OCI-LY1 (cell line): ENCODE data around the gene SUPT3H.

Experiments
- H2AFZ ChIP-seq: fragments of 200-600 bp; sonication (generic), shearing (Covaris generic); 2 replicates; pipeline ENCODE4 v1.6.0; 2014; ENCODE audit warnings: antibody characterized with exemption, mild to moderate bottlenecking, low read length
- H3F3A ChIP-seq: fragments of 200-600 bp; sonication (generic), shearing (Covaris generic); 2 replicates; pipeline ENCODE4 v1.6.0; 2014; ENCODE audit warnings: mild to moderate bottlenecking, antibody characterized with exemption, low read length, moderate library complexity; ENCODE audit not compliant: insufficient read depth
- H3K27ac ChIP-seq: fragments of 200-600 bp; sonication (generic); 2 replicates; pipeline ENCODE4 v1.5.1; 2014; ENCODE audit warnings: low read length, mixed run types, mild to moderate bottlenecking, low read depth; ENCODE audit not compliant: poor library complexity, severe bottlenecking
- H3K27me3 ChIP-seq: fragments of 200-600 bp; sonication (generic); 2 replicates; pipeline ENCODE4 v1.6.0; 2014; ENCODE audit warnings: antibody characterized with exemption, mild to moderate bottlenecking, low read length, moderate library complexity; ENCODE audit not compliant: insufficient read depth
- H3K36me3 ChIP-seq: fragments of 200-600 bp; sonication (generic); 2 replicates; pipeline ENCODE4 v1.6.1; 2014; ENCODE audit warnings: mild to moderate bottlenecking, antibody characterized with exemption, low read length, moderate library complexity, mixed read lengths; ENCODE audit not compliant: insufficient read depth
- H3K4me1 ChIP-seq: fragments of 200-600 bp; sonication (generic); 2 replicates; pipeline ENCODE4 v1.5.1; 2014; ENCODE audit warnings: mild to moderate bottlenecking, low read length, moderate library complexity; ENCODE audit not compliant: insufficient read depth, severe bottlenecking
- H3K4me2 ChIP-seq: fragments of 200-600 bp; sonication (generic), shearing (Covaris generic); 2 replicates; pipeline ENCODE4 v1.6.1; 2014; ENCODE audit warnings: low read length
- H3K4me3 ChIP-seq: fragments of 200-600 bp; sonication (generic); 2 replicates; pipeline ENCODE4 v1.5.1; 2014; ENCODE audit warnings: low read length, low read depth, mild to moderate bottlenecking, mixed read lengths; ENCODE audit not compliant: poor library complexity, severe bottlenecking
- H3K79me2 ChIP-seq: fragments of 200-600 bp; shearing (Covaris generic); 2 replicates; pipeline ENCODE4 v1.6.1; 2016; ENCODE audit warnings: mixed run types, low read length, mixed read lengths; ENCODE audit not compliant: insufficient read depth
- H3K9ac ChIP-seq: fragments of 200-600 bp; sonication (generic), shearing (Covaris generic); 2 replicates; pipeline ENCODE4 v1.6.1; 2014; ENCODE audit warnings: mild to moderate bottlenecking, low read length, mixed read lengths
- H3K9me2 ChIP-seq: fragments of 200-600 bp; sonication (generic), shearing (Covaris generic); 2 replicates; pipeline ENCODE4 v1.6.1; 2014; ENCODE audit warnings: low read depth, mild to moderate bottlenecking, low read length, mixed read lengths
- H3K9me3 ChIP-seq: fragments of 200-600 bp; shearing (Covaris generic); 2 replicates; pipeline ENCODE4 v1.6.1; 2014; ENCODE audit warnings: low read length, mixed read lengths
- H4K20me1 ChIP-seq: fragments of 200-600 bp; sonication (generic), shearing (Covaris generic); 2 replicates; pipeline ENCODE4 v1.6.0; 2016; ENCODE audit warnings: mild to moderate bottlenecking, low read length; ENCODE audit not compliant: insufficient read depth
- CTCF ChIP-seq: fragments of 200-600 bp; sonication (generic), shearing (Covaris generic); IDR thresholded peaks from 2 replicates; pipeline ENCODE4 v1.5.1; 2017; ENCODE audit warnings: mild to moderate bottlenecking, antibody characterized with exemption, low read length, moderate library complexity, mixed read lengths
- EZH2 ChIP-seq: fragments of 200-600 bp; sonication (generic), shearing (Covaris generic); IDR thresholded peaks from 2 replicates; pipeline ENCODE4 v1.8.0; 2017; ENCODE audit warnings: borderline replicate concordance, mixed run types, mild to moderate bottlenecking, antibody characterized with exemption, low read length, moderate library complexity, mixed read lengths

SUPT3H gene

GRCh38 chr6:44925100-44925739 lies 452.5 kb downstream of the SUPT3H start:
- TF ChIP-seq EZH2 (no peak), CTCF (no peak)
- Histone ChIP-seq H3K27ac (no peak overlapping the region), H3K4me2 (no peak overlapping the region), H3K4me3 (no peak overlapping the region), H3K9me3 (no peaks in the 10 kb centered on the region), H3K4me1 (no peaks in the 10 kb centered on the region), H3K9ac (no peak overlapping the region), H3K36me3 (no peaks in the 10 kb centered on the region), H2AFZ (no peak overlapping the region), H3K27me3 (no peaks in the 10 kb centered on the region), H3K9me2 (no peaks in the 10 kb centered on the region), H3K79me2 (no peaks in the 10 kb centered on the region), H4K20me1 (no peaks in the 10 kb centered on the region), H3F3A (no peaks in the 10 kb centered on the region)

- Histone ChIP-seq H3K4me3 (no peak overlapping the region), H3K79me2 (no peaks in the 10 kb centered on the region), H3F3A (no peaks in the 10 kb centered on the region), H3K4me2 (no peak overlapping the region), H4K20me1 (no peaks in the 10 kb centered on the region), H3K36me3 (no peaks in the 10 kb centered on the region), H3K27me3 (no peaks in the 10 kb centered on the region), H3K9me3 (no peaks in the 10 kb centered on the region), H3K27ac (no peak overlapping the region), H3K4me1 (no peaks in the 10 kb centered on the region), H3K9ac (no peak overlapping the region), H3K9me2 (no peaks in the 10 kb centered on the region), H2AFZ (no peak overlapping the region)
- TF ChIP-seq EZH2 (no peak), CTCF (no peak)
These were observed 454.3 kb downstream of the SUPT3H start for GRCh38 chr6:44923444-44923843.

- no peak overlapping the region for H3K4me2 ChIP-seq
- no peak overlapping the region for H3K27ac ChIP-seq
These were observed 455.9 kb downstream of the SUPT3H start for GRCh38 chr6:44921798-44922197.

More at GRCh38 chr6:44921798-44922197, 455.9 kb downstream of the SUPT3H start:
- Histone ChIP-seq H3K4me3 (no peak overlapping the region), H3K9ac (no peak overlapping the region), H3K4me1 (no peaks in the 10 kb centered on the region), H4K20me1 (no peaks in the 10 kb centered on the region), H3K27me3 (no peaks in the 10 kb centered on the region), H3K36me3 (no peaks in the 10 kb centered on the region), H3K9me3 (no peaks in the 10 kb centered on the region), H2AFZ (no peak overlapping the region), H3K79me2 (no peaks in the 10 kb centered on the region), H3F3A (no peaks in the 10 kb centered on the region), H3K9me2 (no peaks in the 10 kb centered on the region)
- TF ChIP-seq CTCF (no peak), EZH2 (no peak)
